Activated CD4-positive, alpha-beta T cell treated with anti-CD3 and anti-CD28 coated beads for 24 hours (primary cell): Measurements from ENCODE around the gene FCHSD2.
"Not testable (repeated sequence)": the region's sequence is repeated elsewhere in the genome, so short reads cannot be mapped to it uniquely, and the experiment has no call there.

Experiments
- DNase-seq, 2 donors: peaks; one replicate each; pipeline ENCODE4 v3.0.0-alpha.2; 2020; ENCODE audit warnings: low read depth in 2 of 2

FCHSD2 gene

DNA sequence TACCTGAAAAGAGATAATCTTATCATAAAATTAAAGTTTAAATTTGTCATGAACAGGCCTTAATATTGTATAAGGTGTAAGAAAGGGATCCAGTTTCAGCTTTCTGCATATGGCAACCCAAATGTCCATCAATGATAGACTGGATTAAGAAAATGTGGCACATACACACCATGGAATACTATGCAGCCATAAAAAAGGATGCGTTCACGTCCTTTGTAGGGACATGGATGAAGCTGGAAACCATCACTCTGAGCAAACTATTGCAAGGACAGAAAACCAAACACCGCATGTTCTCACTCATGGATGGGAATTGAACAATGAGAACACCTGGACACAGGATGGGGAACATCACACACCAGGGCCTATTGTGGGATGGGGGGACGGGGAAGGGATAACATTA is 18.2 kb downstream of the FCHSD2 start:
- DNase-seq: not testable (repeated sequence)

DNA sequence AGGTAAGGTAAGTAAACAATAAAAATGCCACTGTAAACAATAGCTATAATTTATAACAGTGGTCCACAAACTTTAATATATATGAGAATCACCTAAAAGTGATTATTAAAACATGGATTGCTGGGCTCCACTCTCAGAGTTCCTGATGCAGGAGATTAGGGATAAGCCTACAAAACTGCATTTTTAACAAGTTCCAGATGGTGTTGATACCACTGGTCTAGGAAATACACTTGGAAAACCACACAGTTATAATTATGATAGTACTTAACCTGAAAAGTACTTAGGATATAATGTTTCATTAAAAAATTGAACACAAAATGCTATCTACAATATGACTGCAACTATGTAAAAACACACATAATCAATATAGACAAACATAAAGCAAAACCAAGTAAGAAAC is 20.4 kb downstream of the FCHSD2 start:
- no peak for DNase-seq

DNA sequence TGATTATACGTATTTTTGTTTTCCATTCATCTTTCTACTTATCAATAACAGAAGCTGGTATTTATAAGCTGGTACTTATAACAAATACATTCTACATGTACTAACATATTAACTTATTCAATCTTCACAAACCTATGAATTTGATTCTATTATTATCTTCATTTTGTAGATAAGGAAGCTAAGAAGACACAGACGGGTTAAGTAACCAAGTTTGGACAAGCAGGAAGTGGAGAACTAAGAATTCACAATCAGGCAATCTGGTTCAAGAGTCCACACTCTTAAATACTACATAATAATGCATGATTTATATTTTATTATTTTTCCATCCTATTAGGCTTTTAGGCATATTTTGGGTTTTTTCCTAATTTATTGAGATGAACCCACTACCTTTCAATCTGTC is 25.0 kb downstream of the FCHSD2 start:
- no peak for DNase-seq

DNA sequence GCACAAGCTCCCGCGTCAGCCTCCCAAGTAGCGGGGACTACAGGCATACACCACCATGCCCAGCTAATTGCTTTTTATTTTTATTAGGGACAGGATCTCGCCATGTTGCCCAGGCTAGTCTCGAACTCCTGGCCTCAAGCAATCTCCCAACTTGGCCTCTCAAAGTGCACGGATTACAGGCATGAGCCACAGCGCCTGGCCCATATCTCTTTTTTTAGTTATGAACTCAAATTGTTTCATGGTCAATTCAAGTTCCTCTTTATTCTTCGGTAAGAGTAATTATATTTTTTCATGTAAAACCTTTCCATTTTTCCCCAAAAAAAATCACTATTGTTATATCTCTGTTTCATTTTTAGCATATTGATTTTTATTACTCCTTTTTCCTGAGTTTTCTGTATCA is 25.5 kb downstream of the FCHSD2 start:
- no peak for DNase-seq

DNA sequence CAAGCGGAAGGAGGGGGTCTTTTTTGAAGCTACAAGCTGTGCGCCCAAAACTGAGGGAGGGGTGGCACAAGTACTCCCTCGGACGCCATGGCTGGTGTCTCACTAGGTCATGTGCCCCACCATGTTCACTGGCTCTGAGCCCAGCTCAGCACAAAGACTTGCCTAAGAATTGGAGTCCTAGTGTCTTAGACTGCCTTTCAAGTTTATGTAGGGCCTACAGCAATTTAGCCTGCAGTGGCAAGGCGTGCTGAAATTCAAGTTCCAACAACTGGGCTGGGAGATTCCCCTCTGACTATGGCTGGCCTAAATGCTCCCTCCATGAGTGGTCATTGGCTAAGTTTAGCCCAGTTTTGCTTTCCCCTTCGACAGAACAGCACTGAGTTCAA is 27.3 kb downstream of the FCHSD2 start:
- DNase-seq: no peak

DNA sequence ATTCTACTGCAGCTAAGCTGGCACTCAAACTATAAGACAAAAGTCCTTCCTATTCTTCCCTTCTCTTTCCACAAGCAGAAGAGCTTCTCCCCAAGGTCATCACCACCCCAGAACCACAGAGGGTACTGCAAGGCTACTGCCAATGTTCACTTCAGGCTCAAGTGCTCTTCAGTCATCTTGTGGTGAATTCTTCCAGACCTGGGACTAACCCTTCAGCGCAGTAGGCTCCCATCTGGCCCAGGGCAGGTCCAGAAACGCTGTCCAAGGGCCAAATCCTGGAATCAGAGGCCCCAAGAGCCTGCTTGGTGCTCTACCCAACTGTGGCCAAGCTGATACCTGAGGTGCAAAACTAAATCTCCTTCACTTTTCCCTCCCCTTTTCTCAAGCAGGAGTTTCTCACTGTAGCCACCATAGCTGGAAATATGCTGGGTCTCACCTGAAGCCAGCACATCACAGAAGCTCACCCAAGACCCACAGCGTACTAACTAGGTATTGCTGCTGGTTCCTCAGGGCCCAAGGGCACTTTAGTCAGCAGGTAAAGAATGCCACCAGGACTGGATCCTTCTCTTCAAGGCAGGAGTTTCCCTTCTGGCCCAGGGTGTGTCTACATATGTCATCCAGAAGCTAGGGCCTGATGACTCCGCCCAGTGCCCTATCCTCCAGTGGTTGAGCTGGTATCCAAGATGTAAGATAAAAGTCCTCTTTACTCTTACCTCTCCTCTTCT is 27.8 kb downstream of the FCHSD2 start:
- DNase-seq: no peak

DNA sequence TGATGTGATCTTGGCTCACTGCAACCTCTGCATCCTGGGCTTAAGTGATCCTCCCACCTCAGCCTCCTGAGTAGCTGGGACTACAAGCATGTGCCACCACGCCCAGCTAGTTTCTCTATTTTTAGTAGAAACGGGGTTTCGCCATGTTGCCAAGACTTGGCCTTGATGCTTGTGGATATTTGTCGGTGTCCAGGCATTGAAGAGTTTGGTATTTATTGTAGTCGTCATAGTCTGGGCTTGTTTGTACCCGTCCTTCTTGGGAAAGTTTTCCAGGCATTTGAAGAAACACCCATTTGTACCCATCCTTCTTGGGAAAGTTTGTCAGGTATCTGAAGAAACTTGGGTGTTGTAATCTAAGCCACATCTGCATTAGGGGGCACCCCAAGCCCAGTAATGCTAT is 28.7 kb downstream of the FCHSD2 start:
- no peak for DNase-seq

DNA sequence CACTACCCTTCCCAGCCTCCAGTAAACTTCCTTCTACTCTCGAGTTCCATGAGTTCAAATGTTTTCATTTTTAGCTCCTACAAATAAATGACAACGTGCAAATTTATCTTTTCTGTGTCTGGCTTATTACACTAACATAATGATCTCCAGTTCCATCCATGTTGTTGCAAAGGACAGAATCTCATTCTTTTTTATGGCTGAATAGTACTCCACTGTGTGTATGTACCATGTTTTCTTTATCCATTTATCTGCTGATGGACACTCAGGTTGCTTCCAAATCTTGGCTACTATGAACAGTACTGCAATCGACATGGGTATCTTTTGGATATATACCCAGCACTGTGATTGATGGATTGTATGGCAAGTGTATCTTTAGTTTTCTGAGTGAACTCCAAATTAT is 34.5 kb downstream of the FCHSD2 start:
- no peak for DNase-seq

DNA sequence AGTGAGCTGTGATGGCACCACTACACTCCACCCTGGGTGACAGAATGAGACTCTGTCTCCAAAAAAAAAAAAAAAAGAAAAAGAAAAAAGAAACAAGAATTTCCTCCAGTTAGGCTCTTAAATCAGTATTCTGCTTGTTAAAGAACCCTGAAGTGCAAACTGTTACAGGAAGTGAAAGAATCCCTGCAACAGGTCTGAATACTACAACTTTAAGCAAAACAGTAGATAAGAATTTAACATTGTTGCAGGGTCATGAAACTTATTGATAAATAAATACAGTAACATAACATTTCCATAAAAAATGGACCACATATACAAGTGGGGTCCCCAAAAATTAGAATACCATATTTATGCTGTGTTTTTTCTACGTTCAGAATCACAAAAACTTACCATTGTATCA is 35.8 kb downstream of the FCHSD2 start:
- no peak for DNase-seq

DNA sequence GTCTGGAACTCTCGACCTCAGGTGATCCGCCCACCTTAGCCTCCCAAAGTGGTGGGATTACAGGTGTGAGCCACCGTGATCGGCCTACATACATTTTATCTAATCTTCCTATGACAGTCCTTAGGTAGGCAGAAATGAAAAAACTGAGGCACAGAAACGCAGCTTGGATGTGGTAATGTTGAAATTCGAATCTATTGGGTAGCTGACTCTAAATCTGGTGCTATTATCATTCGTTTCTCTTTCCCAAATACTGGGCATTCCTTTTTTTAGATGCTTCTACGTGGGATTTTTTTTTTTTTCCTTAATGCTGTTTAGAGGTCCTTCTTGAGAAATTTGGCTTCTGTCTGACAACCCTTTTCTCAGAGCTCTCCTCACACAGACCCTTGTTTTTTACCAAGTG is 41.5 kb downstream of the FCHSD2 start:
- DNase-seq: no peak

DNA sequence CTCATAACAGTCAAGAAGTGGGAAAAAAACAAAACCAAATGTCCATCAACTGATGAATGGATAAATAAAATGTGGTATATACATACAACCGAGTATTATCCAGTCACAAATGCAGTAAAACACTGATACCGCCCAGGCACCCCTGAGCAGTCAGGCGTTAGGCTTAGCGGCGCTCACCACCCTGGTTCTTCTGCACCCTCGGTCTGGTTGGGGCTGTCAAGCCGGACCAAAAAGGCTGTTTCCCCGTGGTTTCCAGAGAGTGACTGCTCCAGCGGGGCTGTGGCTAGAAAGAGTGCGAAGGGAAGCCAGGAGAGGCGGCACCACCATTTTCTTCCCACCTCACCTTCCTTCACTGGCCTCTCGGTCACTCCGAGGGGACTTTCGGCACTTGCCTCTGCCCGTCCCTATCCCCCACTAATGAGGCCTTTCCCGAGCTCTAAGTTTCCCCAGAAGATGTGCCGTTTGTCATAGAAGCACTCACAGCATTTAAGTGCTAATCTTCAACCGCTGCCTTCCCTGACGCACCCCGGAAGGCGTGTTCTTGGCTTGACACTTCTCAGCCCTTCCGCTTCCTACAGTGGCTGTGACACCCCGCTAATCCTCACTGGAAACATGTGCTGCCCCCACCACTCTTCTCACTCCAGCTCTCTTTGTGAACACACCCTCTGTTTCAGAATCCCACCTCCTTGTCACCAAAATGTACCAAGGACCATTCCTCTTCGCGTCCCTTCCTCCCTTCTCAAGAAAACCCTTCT is 42.4 kb downstream of the FCHSD2 start:
- no peak for DNase-seq

DNA sequence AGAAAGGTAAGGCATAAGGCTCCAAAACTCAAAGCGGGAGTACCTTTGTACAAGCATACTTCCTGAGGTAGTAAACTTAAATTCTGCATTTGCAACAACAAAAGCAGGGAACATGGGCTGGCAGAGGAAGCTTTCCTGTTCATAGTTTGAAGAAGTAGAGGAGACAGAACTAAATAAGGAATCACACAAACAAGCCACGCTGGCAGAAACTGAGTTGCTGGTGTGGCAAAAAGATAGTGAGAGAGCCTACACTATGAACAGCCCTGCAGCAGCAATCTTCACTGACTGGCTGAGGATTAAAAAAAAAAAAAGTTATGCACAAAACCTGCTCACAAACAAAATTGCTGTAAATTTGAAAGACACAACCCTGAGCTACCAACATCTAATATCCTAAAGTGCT is 46.5 kb downstream of the FCHSD2 start:
- no peak for DNase-seq

DNA sequence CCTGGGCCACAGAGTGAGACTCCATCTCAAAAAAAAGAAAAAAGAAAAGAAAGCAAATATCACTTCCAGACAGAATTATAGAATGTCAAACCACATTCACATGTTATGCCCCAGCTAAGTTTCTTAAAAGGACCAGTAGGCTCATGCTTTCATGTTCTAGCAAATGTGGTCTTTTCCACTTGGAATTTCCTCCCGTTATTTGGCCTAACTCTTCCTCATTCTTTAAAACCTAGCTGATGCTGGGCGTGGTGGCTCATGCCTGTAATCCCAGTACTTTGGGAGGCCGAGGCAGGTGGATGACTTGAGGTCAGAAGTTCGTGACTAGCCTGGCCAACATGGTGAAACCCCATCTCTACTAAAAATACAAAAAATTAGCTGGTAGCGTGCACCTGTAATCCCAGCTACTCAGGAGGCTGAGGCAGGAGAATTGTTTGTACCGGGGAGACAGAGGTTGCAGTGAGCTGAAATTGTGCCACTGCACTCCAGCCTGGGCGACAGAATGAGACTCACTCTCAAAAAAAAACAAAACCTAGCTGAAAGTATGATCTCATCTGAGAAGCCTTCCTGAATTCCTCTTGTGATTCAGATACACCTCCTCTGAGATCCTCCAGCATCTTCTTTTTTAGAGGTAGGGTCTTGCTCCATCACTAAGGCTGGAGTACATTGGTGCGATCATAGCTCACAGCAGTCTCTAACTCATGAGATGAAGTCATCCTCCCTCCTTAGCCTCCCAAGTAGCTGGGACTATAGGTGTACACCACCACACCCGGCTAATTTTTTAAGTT is 50.4 kb downstream of the FCHSD2 start:
- DNase-seq: no peak

DNA sequence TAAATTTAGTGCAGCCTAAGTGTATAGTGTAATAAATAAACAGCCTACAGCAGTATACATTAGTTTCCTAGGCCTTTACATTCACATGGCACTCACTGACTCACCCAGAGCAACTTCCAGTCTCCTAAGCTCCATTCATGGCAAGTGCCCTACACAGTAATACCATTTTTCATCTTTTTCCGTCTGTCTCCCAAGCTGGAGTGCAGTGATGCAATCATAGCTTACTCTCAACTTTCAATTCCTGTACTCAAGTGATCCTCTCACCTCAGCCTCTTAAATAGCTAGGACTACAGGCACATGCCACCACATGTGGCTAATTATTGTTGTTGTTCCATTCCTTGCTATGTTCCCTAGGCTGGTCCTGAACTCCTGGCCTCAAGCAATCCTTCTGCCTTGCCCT is 54.4 kb downstream of the FCHSD2 start:
- DNase-seq: no peak

DNA sequence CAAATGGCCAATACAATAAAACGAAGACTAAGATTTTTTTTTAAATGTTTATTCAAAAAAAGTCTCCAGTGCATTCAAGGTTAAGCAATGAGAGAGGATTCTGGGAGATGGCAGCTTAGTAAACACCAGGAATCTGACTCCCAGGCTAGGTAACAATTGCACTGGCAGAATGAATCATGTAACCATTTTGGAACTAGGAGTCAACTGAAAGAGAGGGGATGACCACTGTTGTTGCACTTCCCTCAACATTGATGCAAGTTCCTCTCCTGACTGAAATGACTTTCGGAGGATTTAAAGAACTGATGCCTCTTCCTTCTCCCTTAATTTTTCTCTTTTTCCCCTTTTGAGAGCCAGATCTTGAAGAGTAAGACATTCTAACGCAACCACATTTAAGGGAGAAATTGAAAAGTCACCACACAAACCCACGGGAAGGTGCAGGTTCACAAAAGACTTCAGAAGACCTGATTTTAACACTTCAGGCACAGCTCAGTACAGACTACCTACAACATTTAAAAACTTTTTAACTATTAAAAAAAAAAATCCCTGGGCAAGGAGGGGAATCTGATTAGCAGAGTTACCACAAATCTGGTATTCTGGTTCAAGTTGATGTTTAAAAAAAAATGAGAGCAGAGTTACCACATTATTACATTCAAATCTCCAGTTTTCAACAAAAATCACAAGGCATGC is 56.8 kb downstream of the FCHSD2 start:
- no peak for DNase-seq

DNA sequence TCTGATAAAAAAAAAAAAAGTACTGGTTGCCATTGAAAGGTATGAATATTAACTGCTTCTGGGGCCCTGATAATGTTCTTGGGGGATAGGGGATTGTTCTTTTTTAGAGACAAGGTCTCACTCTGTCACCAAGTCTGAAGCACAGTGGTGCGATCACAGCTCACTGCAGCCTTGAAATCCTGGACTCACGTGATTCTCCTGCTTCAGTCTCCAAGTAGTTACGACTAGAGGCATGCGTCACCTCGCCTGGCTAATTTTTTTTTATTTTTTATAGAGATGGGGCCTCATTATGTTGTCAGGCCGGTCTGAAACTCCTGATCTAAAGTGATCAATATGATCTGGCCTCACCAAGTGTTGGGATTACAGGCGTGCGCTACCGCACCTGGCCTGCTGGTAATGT is 63.5 kb downstream of the FCHSD2 start:
- no peak for DNase-seq

DNA sequence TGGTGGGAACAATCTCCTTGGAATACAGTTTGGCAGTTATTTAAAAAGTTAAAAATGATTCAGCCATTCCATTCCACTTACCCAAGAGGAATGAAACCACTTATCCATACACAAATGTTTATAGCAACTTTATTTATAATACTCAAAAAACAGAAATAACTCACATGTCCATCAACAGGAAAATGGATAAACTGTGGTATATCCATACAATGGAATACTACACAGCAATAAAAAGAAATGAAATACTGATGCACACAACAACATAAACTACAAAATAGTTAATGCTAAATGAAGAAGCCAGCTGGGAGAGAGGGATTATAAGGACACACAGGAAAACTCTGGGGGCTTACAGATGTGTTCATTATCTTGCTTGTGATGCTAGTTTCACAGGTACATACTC is 64.7 kb downstream of the FCHSD2 start:
- no peak for DNase-seq

DNA sequence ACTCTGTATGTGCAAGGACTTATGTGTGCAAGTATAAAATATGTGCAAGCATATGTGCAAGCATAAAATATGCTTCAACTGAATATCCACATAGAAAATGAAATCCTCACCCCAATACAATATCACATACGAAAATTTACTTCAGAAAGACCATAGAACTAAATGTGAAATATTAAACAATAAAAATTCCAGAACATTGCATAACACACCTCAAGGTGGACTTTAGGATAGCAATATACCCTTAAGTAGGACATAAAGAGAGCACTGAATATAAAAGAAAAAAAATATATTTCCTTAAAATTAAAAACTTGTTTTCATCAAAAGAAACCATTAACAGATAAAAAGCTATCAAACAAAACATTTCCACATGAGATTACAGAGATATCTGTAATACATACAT is 67.8 kb downstream of the FCHSD2 start:
- DNase-seq: no peak

DNA sequence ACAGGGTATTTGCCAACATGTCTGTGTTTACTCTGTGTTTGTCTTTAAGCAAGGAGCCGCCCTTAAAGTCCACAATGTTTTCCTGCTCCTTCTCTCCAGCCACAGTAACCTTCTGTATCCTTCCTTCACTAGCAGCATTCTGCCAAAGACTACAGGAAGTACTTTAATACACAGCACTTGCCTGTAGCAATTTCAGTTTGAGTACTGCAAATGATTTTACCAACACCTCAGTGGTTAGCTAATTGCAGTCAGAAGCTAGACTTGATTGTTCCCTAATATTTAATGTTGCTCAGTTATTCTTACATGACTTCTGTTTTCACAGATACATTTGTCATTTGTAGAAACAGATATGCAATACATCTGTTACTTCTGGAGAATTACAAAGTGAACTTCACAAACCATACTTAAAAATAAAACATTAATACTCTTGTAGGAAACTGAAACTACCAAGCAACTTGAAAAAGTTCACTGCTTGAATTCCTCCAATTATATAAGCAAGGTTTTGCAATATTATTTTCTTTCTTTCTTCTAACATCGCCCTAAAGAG is 69.1 kb downstream of the FCHSD2 start:
- DNase-seq: no peak

DNA sequence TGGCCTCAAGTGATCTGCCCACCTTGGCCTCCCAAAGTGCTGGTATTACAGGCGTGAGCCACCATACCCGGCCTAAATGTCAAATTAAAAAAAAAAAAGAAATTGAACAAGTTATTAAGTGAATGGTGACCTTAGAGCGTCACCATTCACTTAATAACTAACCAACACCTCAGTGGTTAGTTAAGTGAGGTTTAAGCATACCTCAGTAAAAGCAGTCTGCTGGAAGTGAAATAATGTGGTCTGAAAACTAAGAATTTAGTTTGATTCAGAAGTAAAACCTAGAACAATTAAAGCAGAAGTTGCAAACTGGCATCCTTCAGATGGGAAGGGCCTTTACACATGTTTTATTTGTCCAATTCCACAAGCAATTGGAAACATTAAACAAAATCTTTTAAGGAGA is 71.5 kb downstream of the FCHSD2 start:
- DNase-seq: no peak

DNA sequence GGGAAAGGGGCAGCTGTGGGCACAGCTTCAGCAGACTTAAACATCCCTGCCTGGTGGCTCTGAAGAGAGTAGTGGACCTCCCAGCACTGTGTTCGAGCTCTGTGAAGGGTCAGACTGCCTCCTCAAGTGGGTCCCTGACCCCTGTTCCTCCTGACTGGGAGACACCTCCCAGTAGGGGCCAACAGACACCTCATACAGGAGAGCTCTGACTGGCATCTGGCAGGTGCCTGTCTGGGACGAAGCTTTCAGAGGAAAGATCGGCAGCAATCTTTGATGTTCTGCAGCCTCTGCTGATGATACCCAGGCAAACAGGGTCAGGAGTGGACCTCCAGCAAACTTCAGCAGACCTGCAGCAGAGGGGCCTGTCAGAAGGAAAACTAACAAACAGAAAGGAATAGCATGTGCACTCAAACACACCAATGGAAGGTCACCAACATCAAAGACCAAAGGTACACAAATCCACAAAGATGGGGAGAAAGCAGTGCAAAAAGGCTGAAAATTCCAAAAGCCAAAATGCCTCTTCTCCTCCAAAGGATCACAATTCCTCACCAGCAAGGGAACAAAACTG is 80.2 kb downstream of the FCHSD2 start:
- DNase-seq: not testable (repeated sequence)

DNA sequence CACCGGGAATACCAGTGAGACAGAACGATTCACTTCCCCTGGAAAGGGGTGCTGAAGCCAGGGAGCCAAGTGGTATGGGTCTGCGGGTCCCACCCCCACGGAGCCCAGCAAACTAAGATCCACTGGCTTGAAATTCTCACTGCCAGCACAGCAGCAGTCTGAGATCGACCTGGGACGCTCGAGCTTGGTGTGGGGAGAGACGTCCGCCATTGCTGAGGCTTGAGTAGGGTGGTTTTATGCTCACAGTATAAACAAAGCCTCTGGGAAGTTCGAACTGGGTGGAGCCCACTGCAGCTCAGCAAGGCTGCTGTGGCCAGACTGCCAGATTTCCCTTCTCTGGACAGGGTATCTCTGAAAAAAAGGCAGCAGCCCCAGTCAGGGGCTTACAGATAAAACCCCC is 80.7 kb downstream of the FCHSD2 start:
- not testable (repeated sequence) for DNase-seq
